ENCODE data around the gene JAZF1.

- TF ChIP-seq CTCF (IDR thresholded peaks at IDR 0.05) (no peak), ZFX (IDR thresholded peaks at IDR 0.05; ENCODE audit: borderline replicate concordance) (no peak)
Measured at GRCh38 chr7:27897441-27897847, 283.2 kb downstream of the JAZF1 start.

All from 22Rv1 (cell line).